Ovary (tissue), 9 donors: ENCODE results near the gene CSGALNACT2. TPM values are rescaled to one million over a fixed set of nuclear protein-coding genes. Genes with fewer than 3 reads are reported as not detected.

Source experiments
- DNase-seq, 5 donors: peaks; one replicate each; pipeline ENCODE4 v3.0.0-alpha.2; 2019 to 2020
- H3K27ac ChIP-seq, 2 donors: fragments of 200-600 bp; one replicate each; pipeline versions ENCODE4 v1.5.1 to v1.8.0; 2019 to 2022
- H3K27me3 ChIP-seq: fragments of 200-600 bp; one replicate; pipeline ENCODE4 v1.8.0; 2022
- H3K36me3 ChIP-seq: fragments of 200-600 bp; sonication (generic); one replicate; pipeline ENCODE4 v1.5.1; 2019
- H3K4me1 ChIP-seq: one replicate; pipeline ENCODE4 v1.8.1; 2013; ENCODE audit warnings: mild to moderate bottlenecking, moderate library complexity; ENCODE audit not compliant: insufficient read depth
- H3K4me3 ChIP-seq: fragments of 200-600 bp; sonication (generic); one replicate; pipeline ENCODE4 v1.5.1; 2017
- H3K9me3 ChIP-seq, 2 donors: fragments of 200-600 bp in 1 of 2; sonication (generic) in 1 of 2; one replicate each; pipeline versions ENCODE4 v1.5.1 to v1.8.1; 2013 to 2019; ENCODE audit warnings: mild to moderate bottlenecking in 1 of 2, moderate library complexity in 1 of 2
- CTCF ChIP-seq, 3 donors: fragments of 450-650 bp in 2 of 3; fragments of 200-600 bp in 1 of 3; IDR thresholded peaks; one replicate each; pipeline versions ENCODE4 v1.5.1 to v1.8.0; 2016 to 2022; ENCODE audit warnings: antibody characterized with exemption in 3 of 3, mild to moderate bottlenecking in 1 of 3
- EP300 ChIP-seq: sonication (generic); formaldehyde crosslinking; IDR thresholded peaks from one replicate; pipeline ENCODE4 v1.6.1; 2017; ENCODE audit warnings: antibody characterized with exemption
- POLR2A ChIP-seq: fragments of 450-650 bp; IDR thresholded peaks from one replicate; pipeline ENCODE4 v1.6.1; 2017; ENCODE audit warnings: antibody characterized with exemption, mild to moderate bottlenecking, moderate library complexity
- WGBS, 3 donors: extraction: QIAGEN DNeasy Blood & Tissue Kit in 1 of 3; methylation state at CpG; one replicate each; pipeline versions ENCODE4 v1.1.5 to v1.1.7; 2013 to 2017; 5-methylcytosine and 5-hydroxymethylcytosine counted together
- intact Hi-C, 4 donors: fragments of 100-400 bp; cut with DNase I; formaldehyde crosslinking; loops; one replicate each; pipeline versions ENCODE4 v1.11.0 to v1.15.1; 2022 to 2023
- polyA plus RNA-seq, 2 donors: library from polyadenylated mRNA; stranded (reverse); fragments of 200-250 nt in 1 of 2; fragments of 350-450 nt in 1 of 2; fragmentation: Illumina TruSeq in 1 of 2; extraction: RNeasy Lipid Tissue Mini Kit (QIAGEN cat#74804) in 1 of 2; gene quantifications; one replicate each; pipeline ENCODE4 v1.2.3, GENCODE V29; 2013 to 2014
- total RNA-seq, 7 donors: library from RNA; depleted of rRNA in 2 of 7; stranded (reverse); fragments of >200 nt in 2 of 7; fragmentation: NEBNext Ultra II Directional in 3 of 7; extraction: Animal tissue kit (Norgen Biotek cat#: 25700) in 3 of 7; gene quantifications; one replicate each; pipeline versions ENCODE4 v1.1.0 to v1.2.4, GENCODE V29; 2016 to 2023
- donor health status: DM: no; HTN: no; CAD: no; lungs with moderate emphysema.
- donor health status: DM: no; HTN: no; CAD: no.
- donor health status: Bipolar disorder and iron deficiency.
- donor health status: DM: yes; HTN: yes; CAD: no.
- donor health status: DM: no; HTN: no; CAD: no.
- donor health status: DM: yes; HTN: yes; CAD: no.

Gene CSGALNACT2
- total and polyA plus RNA-seq, 9 donors, result 14.8 to 27.2 (median 21.8) TPM

- intact Hi-C loops, result no loop called here
- Histone ChIP-seq H3K27me3 (no peaks in the 10 kb centered on the region), H3K36me3 (no peaks in the 10 kb centered on the region), H3K27ac (no peak overlapping the region), H3K4me3 (no peak overlapping the region), H3K9me3 (no peaks in the 10 kb centered on the region), H3K4me1 (peaks cover 4% of the 10 kb centered on the region)
- TF ChIP-seq POLR2A (no peak), EP300 (no peak), CTCF (IDR thresholded peaks at IDR 0.05) (no peak)
- 89 to 93% (median 90%) methylated on average over 10 of the region's 10 CpGs for WGBS, 3 donors
- peak in 1 of 5 donors; percentile 23 for DNase-seq
Measured at GRCh38 chr10:43115881-43116595, 22.2 kb upstream of the CSGALNACT2 start.

- Histone ChIP-seq H3K4me3 (no peak overlapping the region), H3K27me3 (no peaks in the 10 kb centered on the region), H3K4me1 (no peaks in the 10 kb centered on the region), H3K27ac (no peak overlapping the region), H3K36me3 (no peaks in the 10 kb centered on the region), H3K9me3 (no peaks in the 10 kb centered on the region)
- intact Hi-C loops, result no loop called here
- DNase-seq, result peak in 2 of 5 donors; percentile 0 to 4
- WGBS, 3 donors, result 83 to 91% (median 85%) methylated on average over 10 of the region's 10 CpGs
- TF ChIP-seq EP300, result no peak
- TF ChIP-seq CTCF (IDR thresholded peaks at IDR 0.05), result no peak
- no peak for TF ChIP-seq POLR2A
Measured at GRCh38 chr10:43116596-43116995, 21.6 kb upstream of the CSGALNACT2 start.

- Histone ChIP-seq H3K36me3 (no peaks in the 10 kb centered on the region), H3K4me1 (no peaks in the 10 kb centered on the region), H3K4me3 (no peak overlapping the region), H3K9me3 (no peaks in the 10 kb centered on the region), H3K27ac (no peak overlapping the region), H3K27me3 (no peaks in the 10 kb centered on the region)
- peak in 2 of 5 donors; percentile 3 to 21 for DNase-seq
- TF ChIP-seq CTCF (IDR thresholded peaks at IDR 0.05) (no peak), POLR2A (no peak), EP300 (no peak)
- intact Hi-C loops, result no loop called here
- WGBS, 3 donors, result 79 to 89% (median 82%) methylated on average over 9 of the region's 9 CpGs
Measured at GRCh38 chr10:43117031-43117776, 21.0 kb upstream of the CSGALNACT2 start.

- no peak for TF ChIP-seq CTCF (IDR thresholded peaks at IDR 0.05)
- TF ChIP-seq EP300, result no peak
- no peak for TF ChIP-seq POLR2A
- DNase-seq, result peak in 2 of 5 donors; percentile 7 to 11
- no peaks in the 10 kb centered on the region for H3K4me1 ChIP-seq
- WGBS, 3 donors, result 88 to 89% (median 89%) methylated on average over 18 of the region's 18 CpGs
- no peak overlapping the region for H3K27ac ChIP-seq
- no peaks in the 10 kb centered on the region for H3K36me3 ChIP-seq
- H3K9me3 ChIP-seq, result no peaks in the 10 kb centered on the region
- H3K4me3 ChIP-seq, result no peak overlapping the region
- no peaks in the 10 kb centered on the region for H3K27me3 ChIP-seq
- intact Hi-C loops, result no loop called here
Measured at GRCh38 chr10:43117777-43118583, 20.3 kb upstream of the CSGALNACT2 start.
